H1 (cell line): ENCODE data around the gene RNF182. TPM values are rescaled to one million over a fixed set of nuclear protein-coding genes. Genes with fewer than 3 reads are reported as not detected.
A peak's percentile ranks its signal among the peaks of the same experiment; 100 is the strongest.

Source experiments
- CTCF ChIA-PET: fragments of 300-600 bp; sonication (Branson Sonifier 250); formaldehyde crosslinking; loops from one replicate; lab custom pipeline; 2021; ENCODE audit not compliant: partially characterized antibody; lab: Charles Lee
- POLR2A ChIA-PET: fragments of 300-600 bp; sonication (Branson Sonifier 250); formaldehyde crosslinking; loops from one replicate; lab custom pipeline; 2021; ENCODE audit warnings: inconsistent platforms; ENCODE audit not compliant: partially characterized antibody; lab: Charles Lee
- DNase-seq, 2 experiments: peaks; one replicate each; pipeline versions ENCODE4 v3.0.0 to v3.0.0-alpha.2; 2010 to 2022; ENCODE audit warnings: low spot score in 2 of 2, low read depth in 1 of 2, mixed read lengths in 1 of 2
- FAIRE-seq: peaks from 2 replicates; lab custom pipeline; 2011; peaks lifted over from hg19 to GRCh38; lab: Jason Lieb, UNC
- H2AFZ ChIP-seq: 2 replicates; pipeline ENCODE4 v1.8.1; 2012; ENCODE audit warnings: low read length, inconsistent platforms
- H2AK5ac ChIP-seq: 2 replicates; pipeline ENCODE4 v1.6.1; 2013; ENCODE audit warnings: low read depth, low read length
- H2BK120ac ChIP-seq: replicated peaks from 2 replicates; pipeline ENCODE3; 2013; ENCODE audit warnings: low read depth, low read length, inconsistent platforms
- H2BK12ac ChIP-seq: 2 replicates; pipeline ENCODE4 v1.6.1; 2013; ENCODE audit warnings: low read depth, low read length
- H2BK15ac ChIP-seq: 2 replicates; pipeline ENCODE4 v1.6.1; 2013; ENCODE audit warnings: low read length
- H2BK20ac ChIP-seq: 2 replicates; pipeline ENCODE4 v1.6.1; 2013; ENCODE audit warnings: low read length
- H2BK5ac ChIP-seq: 2 replicates; pipeline ENCODE4 v1.6.1; 2013; ENCODE audit warnings: low read depth, low read length
- H3K14ac ChIP-seq: 2 replicates; pipeline ENCODE4 v1.6.1; 2013; ENCODE audit warnings: inconsistent platforms; ENCODE audit not compliant: insufficient read length
- H3K18ac ChIP-seq: 2 replicates; pipeline ENCODE4 v1.6.1; 2013; ENCODE audit warnings: low read length; ENCODE audit errors: extremely low read depth
- H3K23ac ChIP-seq: 2 replicates; pipeline ENCODE4 v1.6.1; 2013; ENCODE audit warnings: inconsistent platforms; ENCODE audit not compliant: insufficient read length
- H3K23me2 ChIP-seq: 2 replicates; pipeline ENCODE4 v1.6.1; 2013; ENCODE audit warnings: low read depth, low read length
- H3K27ac ChIP-seq: 2 replicates; pipeline ENCODE4 v1.6.1; 2011; ENCODE audit warnings: low read depth, low read length, inconsistent platforms
- H3K27me3 ChIP-seq, 4 experiments: replicated peaks in 1 of 4; 1 replicate in 1 of 4; 2 replicates in 3 of 4; pipeline versions ENCODE4 v1.6.1 to v1.8.1; 2011 to 2013; ENCODE audit warnings: low read length in 3 of 4, mild to moderate bottlenecking in 3 of 4, inconsistent platforms in 2 of 4, mixed read lengths in 2 of 4, moderate library complexity in 1 of 4; ENCODE audit not compliant: control insufficient read depth in 3 of 4, insufficient read depth in 3 of 4; ENCODE audit errors: extremely low read depth in 1 of 4
- H3K36me3 ChIP-seq, 4 experiments: 2 replicates each; pipeline versions ENCODE4 v1.6.1 to v1.8.1; 2011 to 2013; ENCODE audit warnings: mild to moderate bottlenecking in 4 of 4, low read length in 3 of 4, moderate library complexity in 2 of 4, control low read depth in 1 of 4, inconsistent platforms in 1 of 4; ENCODE audit not compliant: insufficient read depth in 4 of 4, control insufficient read depth in 2 of 4
- H3K4ac ChIP-seq: replicated peaks from 2 replicates; pipeline ENCODE3; 2013; ENCODE audit warnings: low read length, low read depth, mixed read lengths, inconsistent platforms; ENCODE audit not compliant: insufficient read length
- H3K4me1 ChIP-seq, 4 experiments: replicated peaks in 1 of 4; 1 replicate in 1 of 4; 2 replicates in 3 of 4; pipeline versions ENCODE4 v1.6.1 to v1.8.1; 2011 to 2013; ENCODE audit warnings: low read length in 3 of 4, inconsistent platforms in 2 of 4, mixed read lengths in 1 of 4; ENCODE audit not compliant: insufficient read depth in 4 of 4, control insufficient read depth in 3 of 4
- H3K4me2 ChIP-seq, 2 experiments: 2 replicates each; pipeline versions ENCODE4 v1.6.1 to v1.8.1; 2011 to 2013; ENCODE audit warnings: low read depth in 2 of 2, low read length in 2 of 2, control low read depth in 1 of 2, inconsistent platforms in 1 of 2, mild to moderate bottlenecking in 1 of 2; ENCODE audit not compliant: insufficient read depth in 1 of 2
- H3K4me3 ChIP-seq, 4 experiments: fragments of 200-600, 300-600 bp in 1 of 4; sonication (generic), shearing (Covaris generic), sonication (Bioruptor Twin) in 1 of 4; 2 replicates each; pipeline versions ENCODE4 v1.5.1 to v1.8.1; 2011 to 2016; ENCODE audit warnings: low read length in 4 of 4, low read depth in 3 of 4, control low read depth in 2 of 4, inconsistent platforms in 2 of 4, mild to moderate bottlenecking in 2 of 4, mixed read lengths in 1 of 4, moderate library complexity in 1 of 4; ENCODE audit not compliant: insufficient read depth in 2 of 4; ENCODE audit errors: extremely low read depth in 1 of 4
- H3K56ac ChIP-seq: replicated peaks from 2 replicates; pipeline ENCODE3; 2013; ENCODE audit warnings: low read depth, mild to moderate bottlenecking, mixed read lengths, low read length, inconsistent platforms; ENCODE audit not compliant: insufficient read length
- H3K79me1 ChIP-seq: 2 replicates; pipeline ENCODE4 v1.6.1; 2013; ENCODE audit warnings: low read depth, low read length, control low read depth
- H3K79me2 ChIP-seq, 2 experiments: 2 replicates each; pipeline versions ENCODE4 v1.6.1 to v1.8.1; 2012 to 2013; ENCODE audit warnings: low read length in 2 of 2, mild to moderate bottlenecking in 2 of 2, inconsistent platforms in 1 of 2; ENCODE audit not compliant: insufficient read depth in 2 of 2, control insufficient read depth in 1 of 2
- H3K9ac ChIP-seq, 4 experiments: replicated peaks in 1 of 4; 1 replicate in 1 of 4; 2 replicates in 3 of 4; pipeline versions ENCODE4 v1.6.1 to v1.8.1; 2011 to 2013; ENCODE audit warnings: low read depth in 3 of 4, low read length in 3 of 4, control low read depth in 2 of 4, mild to moderate bottlenecking in 2 of 4, moderate library complexity in 2 of 4, inconsistent platforms in 1 of 4; ENCODE audit errors: extremely low read depth in 1 of 4
- H3K9me3 ChIP-seq, 2 experiments: 2 replicates each; pipeline versions ENCODE4 v1.6.1 to v1.8.1; 2012 to 2013; ENCODE audit warnings: mild to moderate bottlenecking in 2 of 2, moderate library complexity in 2 of 2, control low read depth in 1 of 2, inconsistent platforms in 1 of 2, low read depth in 1 of 2, low read length in 1 of 2, mixed read lengths in 1 of 2; ENCODE audit not compliant: insufficient read depth in 2 of 2
- H4K20me1 ChIP-seq, 2 experiments: replicated peaks in 1 of 2; 2 replicates each; pipeline versions ENCODE3 to v1.8.1; 2011 to 2013; ENCODE audit warnings: inconsistent platforms in 2 of 2, low read length in 2 of 2, mild to moderate bottlenecking in 1 of 2; ENCODE audit not compliant: insufficient read depth in 2 of 2, control insufficient read depth in 1 of 2
- H4K5ac ChIP-seq: 2 replicates; pipeline ENCODE4 v1.6.1; 2013; ENCODE audit warnings: low read length, low read depth, mixed read lengths, inconsistent platforms; ENCODE audit not compliant: insufficient read length
- H4K8ac ChIP-seq: 2 replicates; pipeline ENCODE4 v1.8.0; 2013; ENCODE audit warnings: mild to moderate bottlenecking, moderate library complexity, low read length, inconsistent platforms; ENCODE audit not compliant: insufficient read depth; ENCODE audit errors: extremely low read depth
- H4K91ac ChIP-seq: replicated peaks from 2 replicates; pipeline ENCODE3; 2013; ENCODE audit warnings: low read length, mixed read lengths, inconsistent platforms; ENCODE audit not compliant: insufficient read length
- CREB1 ChIP-seq: IDR thresholded peaks from 2 replicates; pipeline ENCODE4 v1.6.1; 2012; ENCODE audit warnings: inconsistent platforms
- CTCF ChIP-seq, 3 experiments: IDR thresholded peaks; 1 replicate in 2 of 3; 2 replicates in 1 of 3; pipeline versions ENCODE4 v1.5.1 to v1.6.1; 2011; ENCODE audit warnings: low read length in 3 of 3, mild to moderate bottlenecking in 3 of 3, inconsistent platforms in 2 of 3, low read depth in 1 of 3, moderate library complexity in 1 of 3; ENCODE audit not compliant: insufficient read depth in 1 of 3; ENCODE audit errors: control extremely low read depth in 1 of 3
- RAD21 ChIP-seq, 2 experiments: IDR thresholded peaks in 1 of 2; conservative IDR thresholded peaks in 1 of 2; 2 replicates each; pipeline ENCODE4 v1.6.1; 2011; ENCODE audit warnings: low read depth in 2 of 2, low read length in 2 of 2, improper control_type of control experiment in 1 of 2, inconsistent platforms in 1 of 2, mild to moderate bottlenecking in 1 of 2, moderate library complexity in 1 of 2
- TAF7 ChIP-seq: optimal IDR thresholded peaks from 2 replicates; pipeline ENCODE3; 2011; ENCODE audit warnings: low read depth, mild to moderate bottlenecking, inconsistent platforms, low read length, moderate library complexity, borderline replicate concordance
- WGBS, 2 experiments: shearing (Covaris generic) in 1 of 2; methylation state at CpG; one replicate each; pipeline versions ENCODE4 v1.1.6 to v1.1.7; 2013 to 2015; ENCODE audit warnings: low lambda C conversion rate in 2 of 2, mixed read lengths in 2 of 2, inconsistent platforms in 1 of 2, low coverage in 1 of 2, missing lambda C conversion rate in 1 of 2; ENCODE audit not compliant: insufficient replicate concordance in 2 of 2, insufficient coverage in 1 of 2, insufficient read length in 1 of 2; ENCODE audit errors: extremely low coverage in 1 of 2, missing lambda C conversion rate in 1 of 2; 5-methylcytosine and 5-hydroxymethylcytosine counted together
- polyA plus RNA-seq, 7 experiments: library from polyadenylated mRNA; depleted of rRNA in 3 of 7; stranded (reverse) in 5 of 7; unstranded in 2 of 7; fragments of >200 nt in 5 of 7; fragments of 200-250 nt in 2 of 7; gene quantifications; 1 replicate in 5 of 7; 2 replicates in 1 of 7; 4 replicates in 1 of 7; pipeline versions ENCODE4 v1.2.1 to v1.2.3, GENCODE V29; 2011 to 2013; ENCODE audit warnings: missing spikeins in 2 of 7, mixed read lengths in 2 of 7
- total RNA-seq: library from RNA; stranded (reverse); fragmentation: NEBNext Ultra II Directional; extraction: Animal tissue kit (Norgen Biotek cat#: 25700); gene quantifications from 2 replicates; pipeline ENCODE4 v1.2.1, GENCODE V29; 2021

RNF182 gene
- total and polyA plus RNA-seq, 2 of the 8 experiments (the other 6 are each of a cell fraction or from before 2014, with no cell fraction given) = 6.2 to 10.7 TPM

- Histone ChIP-seq H3K23ac (no peak overlapping the region), H3K9ac (no peak overlapping the region), H3K56ac (no peak overlapping the region), H3K4ac (no peak overlapping the region), H3K27me3 (no peaks in the 10 kb centered on the region), H3K23me2 (no peaks in the 10 kb centered on the region), H3K18ac (no peak overlapping the region), H2BK120ac (no peak overlapping the region), H4K91ac (no peak overlapping the region), H3K4me3 (no peak overlapping the region), H3K9me3 (no peaks in the 10 kb centered on the region), H2AFZ (no peak overlapping the region), H4K8ac (no peak overlapping the region), H3K4me2 (no peak overlapping the region), H3K79me2 (no peaks in the 10 kb centered on the region), H2AK5ac (no peak overlapping the region), H4K5ac (no peak overlapping the region), H4K20me1 (no peaks in the 10 kb centered on the region), H3K4me1 (peaks cover 0 to 16% (median 4%) of the 10 kb centered on the region in 4 experiments; a peak in 2 of 7 replicates), H2BK20ac (no peak overlapping the region), H3K36me3 (no peaks in the 10 kb centered on the region), H2BK12ac (no peak overlapping the region), H2BK15ac (no peak overlapping the region), H2BK5ac (no peak overlapping the region), H3K27ac (no peak overlapping the region), H3K14ac (no peak overlapping the region), H3K79me1 (no peaks in the 10 kb centered on the region)
- POLR2A ChIA-PET = interaction anchor here (2.7 kb wide), 1 partner anchor 9 kb away, joined by 15 read pairs; the partner anchor contains the start of gene RNF182
- TF ChIP-seq CTCF (IDR thresholded peaks at IDR 0.05; ENCODE audit: control extremely low read depth in 1 of 3, insufficient read depth in 1 of 3, low read depth in 1 of 3, low read length in 3 of 3) (peak; percentile 4 to 59 (median 32)), RAD21 (IDR thresholded peaks at IDR 0.05 in 1 of 2, conservative IDR thresholded peaks at IDR 0.05 in 1 of 2; ENCODE audit: low read depth in 2 of 2, low read length in 2 of 2) (0 out of 4 replicates have a peak, but pooled peaks of 1 of the 2 experiments have one; percentile 18), CREB1 (no peak), TAF7 (no peak)
- CTCF ChIA-PET = interaction anchor here (0.8 to 10.2 kb wide), 11 partner anchors 8 to 229 kb away, joined by 3 to 193 read pairs (median 7); no protein-coding TSS in a partner anchor
- DNase-seq (no peak), FAIRE-seq (no peak)
- WGBS, 2 experiments = 86% methylated on average over 3 of the region's 3 CpGs; no CpG with 5 or more reads in 1 of the 2 experiments
Measured at GRCh38 chr6:13915561-13916229, 9.1 kb upstream of the RNF182 start.
